Middle frontal gyrus (tissue), 1 donor: ENCODE results near the gene DBT.

Experiments used
- DNase-seq: peaks from one replicate; pipeline ENCODE4 v3.0.0-alpha.2; 2015; ENCODE audit warnings: low spot score; ENCODE audit errors: extremely low spot score

Gene DBT

DNA sequence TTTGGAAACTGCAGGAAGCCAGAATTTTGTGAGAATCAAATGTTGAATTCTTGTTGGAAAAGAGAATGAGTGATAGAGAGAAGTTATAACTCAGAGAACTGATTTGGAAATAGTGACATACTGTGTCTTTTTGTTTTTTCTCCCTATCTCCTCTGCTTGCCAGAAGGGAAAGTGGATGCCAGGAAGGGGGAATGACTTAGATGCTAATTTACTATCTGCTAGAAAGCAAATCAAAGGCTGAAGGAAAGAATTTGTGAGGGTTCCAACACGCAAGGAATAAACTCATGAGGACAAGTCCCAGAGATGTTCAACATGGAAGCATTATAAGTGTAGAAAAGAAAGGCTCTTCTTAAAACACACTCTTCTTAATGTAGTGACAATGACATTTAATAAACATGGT is 51.0 kb downstream of the DBT start:
- no peak for DNase-seq

GRCh38 chr1:100188617-100189016 is 61.0 kb downstream of the DBT start:
- DNase-seq = peak; percentile 57

GRCh38 chr1:100187912-100188311 is 61.7 kb downstream of the DBT start:
- no peak for DNase-seq

DNA sequence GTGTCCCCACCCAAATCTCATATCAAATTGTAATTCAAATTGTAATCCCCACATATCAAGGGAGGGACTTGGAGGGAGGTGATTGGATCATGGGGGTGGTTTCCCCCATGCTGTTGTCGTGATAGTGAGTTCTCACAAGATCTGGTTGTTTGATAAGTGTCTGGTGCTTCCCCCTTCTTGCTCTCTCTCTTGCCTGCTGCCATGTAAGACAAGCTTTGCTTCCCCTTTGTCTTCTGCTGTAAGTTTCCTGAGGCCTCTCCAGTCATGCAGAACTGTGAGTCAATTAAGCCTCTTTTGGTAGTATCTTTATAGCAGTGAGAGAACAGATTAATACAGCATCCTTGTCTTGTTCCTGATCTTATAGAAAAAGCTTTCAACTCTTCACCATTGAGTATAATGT is 65.1 kb downstream of the DBT start:
- no peak for DNase-seq

- DNase-seq = no peak
Observed at GRCh38 chr1:100183370-100183769, 66.3 kb downstream of the DBT start.

DNA sequence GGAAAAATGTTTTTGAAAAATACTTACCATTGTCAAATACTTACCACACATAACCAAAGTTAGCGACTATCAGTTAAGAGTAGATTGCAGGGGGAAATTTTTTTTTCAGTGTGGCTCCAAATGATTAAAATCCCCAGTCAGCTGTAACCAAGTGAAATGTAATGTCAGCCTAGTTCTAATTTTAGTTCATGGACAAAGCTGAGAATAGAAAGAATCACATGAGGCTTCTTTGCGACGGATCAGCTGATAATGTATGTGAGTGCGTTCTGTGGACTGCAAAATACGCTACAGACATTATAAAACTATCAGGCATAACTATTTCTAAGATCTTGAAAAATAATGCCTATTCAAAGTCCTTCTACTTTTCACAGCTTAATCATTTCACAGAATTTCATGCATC is 71.5 kb downstream of the DBT start, which contains the start of gene LRRC39:
Gene LRRC39, minus strand, starts transcription at position 166 of the 400 bp plus-strand sequence. CDS start 9,740 bp downstream, outside the sequence.
- no peak for DNase-seq

DNA sequence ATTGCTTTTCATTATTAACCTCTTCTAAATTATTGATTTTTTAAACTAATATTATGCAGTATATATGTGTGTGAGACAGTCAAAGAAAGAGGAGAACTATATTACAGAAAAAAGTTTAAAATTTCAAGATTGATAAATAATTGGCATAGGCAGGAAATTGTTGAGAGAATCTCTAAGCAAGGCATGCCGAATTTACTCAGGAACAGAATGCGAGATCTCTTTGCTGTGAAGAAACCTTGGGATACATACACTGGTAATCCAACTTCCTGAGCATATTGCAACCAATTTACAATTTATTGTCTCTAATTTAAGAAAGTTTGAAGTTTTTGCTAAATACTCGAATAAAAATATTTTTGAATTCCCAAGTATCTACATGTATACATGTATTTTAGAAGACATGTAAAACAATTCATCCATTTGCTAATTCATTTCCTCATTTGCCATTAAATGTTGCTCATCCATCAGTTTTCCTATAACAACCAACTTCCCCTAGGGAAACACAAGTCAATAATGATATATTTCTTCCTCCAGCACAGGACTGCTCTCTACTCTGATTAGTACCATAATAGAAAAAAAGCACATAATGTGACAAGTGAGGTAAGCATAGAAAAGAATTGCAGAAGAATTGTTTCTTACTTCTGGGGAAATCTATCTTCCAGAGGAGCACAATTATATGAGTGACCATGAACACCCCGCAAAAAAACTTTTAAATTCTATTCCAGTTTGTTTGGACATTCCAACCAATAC is 72.2 kb downstream of the DBT start:
- no peak for DNase-seq

DNA sequence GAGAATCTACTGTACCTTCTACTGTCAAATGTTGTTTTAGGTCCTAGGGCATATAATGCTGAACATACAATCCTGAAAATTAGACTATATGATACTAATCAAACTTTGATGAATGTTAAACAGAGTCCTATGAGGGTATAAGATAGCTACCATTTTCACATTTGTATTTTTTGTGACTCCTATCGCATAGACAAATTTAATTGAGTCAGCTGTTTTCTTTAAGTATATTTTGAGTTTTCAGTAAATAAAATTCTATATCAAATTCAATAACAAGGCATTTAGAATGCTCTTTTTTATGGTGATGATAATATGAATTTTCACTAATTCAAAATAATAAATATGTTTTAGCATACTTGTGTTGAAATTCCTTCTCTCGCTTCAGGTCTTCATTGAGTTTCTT is 81.6 kb downstream of the DBT start:
- DNase-seq = no peak

DNA sequence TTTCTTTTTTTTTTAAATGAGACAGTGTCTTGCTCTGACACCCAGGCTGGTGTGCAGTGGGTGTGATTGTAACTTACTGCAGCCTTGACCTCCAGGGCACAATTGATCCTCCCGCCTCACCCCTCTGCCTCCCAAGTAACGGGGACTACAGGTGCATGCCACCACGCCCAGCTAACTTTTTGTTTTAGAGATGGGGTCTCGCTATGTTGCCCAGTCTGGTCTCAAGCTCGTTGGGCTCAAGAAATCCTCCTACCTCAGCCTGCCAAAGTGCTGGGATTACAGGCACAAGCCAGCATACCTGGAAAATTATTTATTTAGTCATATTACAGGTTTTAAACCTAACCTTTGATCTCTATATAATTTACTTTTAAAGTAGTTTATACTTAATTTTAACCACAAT is 84.9 kb downstream of the DBT start:
- DNase-seq = no peak

DNA sequence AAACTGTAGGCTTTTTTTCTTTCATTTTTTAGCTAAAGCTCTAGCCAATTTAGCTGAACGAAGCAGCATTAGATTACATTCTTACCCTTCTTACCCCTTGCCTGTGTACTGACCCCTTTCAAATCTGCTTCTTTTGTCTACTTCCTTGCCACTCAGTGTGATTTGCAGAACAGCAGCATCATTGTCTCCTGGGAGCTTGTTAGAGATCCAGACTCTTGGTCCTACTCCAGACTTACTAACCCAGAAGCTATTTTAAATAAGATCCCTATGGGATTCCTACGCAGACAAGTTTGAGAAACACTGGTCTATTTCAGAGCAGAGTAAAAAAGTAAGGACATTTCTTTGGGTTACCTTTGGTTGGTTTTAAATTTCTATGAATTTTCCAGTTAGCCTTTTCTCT is 85.4 kb downstream of the DBT start:
- DNase-seq = no peak

DNA sequence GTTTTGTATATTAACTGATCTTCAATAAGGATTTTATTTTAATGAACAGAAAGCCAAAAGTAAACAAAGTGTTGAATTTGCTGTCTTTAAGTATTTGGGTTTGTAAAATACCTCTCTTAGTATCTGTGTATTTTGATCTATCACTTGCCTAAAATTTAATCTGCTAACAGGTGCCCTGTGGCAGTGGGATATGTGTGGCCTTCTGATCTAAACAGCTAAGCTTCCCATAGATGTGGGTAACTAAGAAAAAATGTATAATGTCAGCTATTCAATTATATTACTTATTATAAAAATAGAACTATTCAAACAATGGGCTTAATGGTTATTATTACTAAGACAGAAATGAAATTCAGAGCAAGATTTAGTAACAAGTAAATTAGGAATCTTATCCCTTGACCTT is 86.8 kb downstream of the DBT start:
- DNase-seq = no peak

DNA sequence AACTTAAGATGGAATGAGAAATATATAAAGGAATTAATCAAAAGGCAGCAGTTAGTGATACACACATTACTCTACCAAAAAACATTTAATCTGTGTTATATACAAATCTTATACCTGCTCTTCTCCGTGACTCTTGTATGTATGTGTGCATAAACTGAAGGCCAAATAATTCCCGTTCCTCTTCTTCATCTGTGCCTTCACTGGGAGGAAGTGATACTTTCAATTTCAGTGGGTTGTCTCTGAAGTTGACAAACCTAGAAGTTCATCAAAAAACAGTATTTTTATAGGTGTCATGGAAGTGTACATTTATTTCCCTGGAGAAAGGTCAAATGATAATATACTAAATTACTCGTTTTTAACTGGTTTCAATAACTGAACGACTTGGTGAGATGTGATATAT is 97.4 kb downstream of the DBT start:
- DNase-seq = no peak

- DNase-seq = no peak
Observed at GRCh38 chr1:100151679-100152078, 98.0 kb downstream of the DBT start.

DNA sequence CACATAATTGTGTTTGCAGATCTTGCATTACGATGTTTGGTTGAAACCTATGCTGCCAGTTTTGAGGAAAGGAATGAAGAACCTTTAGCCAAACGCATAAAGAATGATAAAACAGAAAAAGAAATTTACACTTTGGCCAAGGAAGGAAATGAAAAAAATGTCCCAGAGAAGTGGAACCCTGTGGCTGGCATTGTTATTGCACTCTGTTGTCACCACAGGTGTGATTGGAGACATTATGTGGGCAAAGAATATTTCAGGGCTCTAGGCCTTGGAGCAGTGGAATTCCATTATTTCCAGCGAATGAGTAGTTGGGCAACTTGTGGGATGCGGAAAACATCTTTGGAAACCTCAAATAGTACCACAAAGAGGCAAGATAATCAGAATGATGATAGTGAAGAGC is 101.8 kb downstream of the DBT start:
- DNase-seq = no peak

GRCh38 chr1:100146958-100147357 is 102.7 kb downstream of the DBT start:
- no peak for DNase-seq

DNA sequence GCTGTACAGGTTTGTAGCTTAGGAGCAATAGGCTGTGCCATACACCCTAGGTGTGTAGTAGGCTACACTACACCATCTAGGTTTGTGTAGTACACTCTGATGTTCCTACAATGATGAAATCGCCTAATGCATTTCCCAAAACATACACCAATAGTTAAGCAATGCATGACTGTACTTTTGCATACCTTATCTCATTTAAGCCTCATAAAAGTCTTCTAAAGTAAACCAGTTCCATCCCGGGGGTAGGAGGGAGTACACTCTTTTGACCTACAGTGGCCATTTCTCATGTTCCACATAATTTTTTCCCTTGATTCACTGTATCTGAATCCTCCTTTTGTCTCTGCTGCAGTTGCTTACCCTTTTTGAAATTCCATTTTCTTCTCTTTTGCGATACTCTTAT is 104.5 kb downstream of the DBT start:
- no peak for DNase-seq

DNA sequence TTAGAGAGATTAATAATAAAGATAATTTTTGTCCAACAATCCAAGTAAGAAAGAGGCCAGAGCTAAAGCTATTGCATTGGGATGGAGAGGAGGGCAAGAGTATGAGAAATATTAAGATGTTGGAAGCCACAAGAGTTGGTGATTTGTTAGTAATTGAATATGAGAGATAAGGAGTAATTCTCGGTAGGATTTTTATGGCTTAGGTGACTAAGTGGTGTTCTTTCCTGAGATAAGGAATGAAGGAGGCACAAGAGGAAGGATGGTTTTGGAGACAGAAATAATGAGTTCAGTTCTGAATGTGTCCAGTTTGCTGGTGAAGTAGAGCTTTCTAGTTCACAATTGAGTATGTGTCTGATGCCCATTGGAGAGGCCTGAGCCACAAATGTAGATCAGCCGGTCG is 107.3 kb downstream of the DBT start:
- no peak for DNase-seq

GRCh38 chr1:100141192-100141591 is 108.4 kb downstream of the DBT start:
- DNase-seq = no peak

DNA sequence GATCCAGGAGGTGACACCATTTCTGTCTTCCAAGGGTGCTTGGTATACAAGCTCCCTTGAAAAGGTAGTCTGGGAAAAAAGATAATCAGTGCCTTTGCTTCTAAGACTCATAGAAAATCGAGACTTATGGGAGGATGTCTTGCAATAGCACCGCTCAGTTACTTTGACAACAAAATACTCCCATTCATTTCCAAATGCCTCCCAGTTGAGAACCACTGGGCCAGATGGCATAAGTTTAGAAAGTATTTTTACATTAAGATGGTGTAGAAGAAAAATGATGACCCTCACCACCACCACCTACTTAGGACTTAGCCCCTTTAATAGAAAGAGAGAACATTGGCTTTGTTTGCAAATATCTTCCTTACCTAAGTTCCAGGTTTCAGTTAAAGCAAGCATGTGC is 112.0 kb downstream of the DBT start:
- DNase-seq = no peak
